ENCODE data around the gene ABCA1. TPM values are rescaled to one million over a fixed set of nuclear protein-coding genes. Genes with fewer than 3 reads are reported as not detected.

Gene ABCA1
- total and polyA plus RNA-seq, 2 of the 4 experiments (the other 2 are of a cell fraction), result 5.8 to 52.2 TPM

- H2AFZ ChIP-seq (replicated peaks; ENCODE audit: low read length, poor library complexity), result no peak overlapping the region
- TF ChIP-seq RAD21 (IDR thresholded peaks at IDR 0.05; ENCODE audit: low read length) (no peak), RFX5 (IDR thresholded peaks at IDR 0.05; ENCODE audit: low read depth, low read length) (no peak), FOS (IDR thresholded peaks at IDR 0.05; ENCODE audit: low read depth, low read length) (no peak), RCOR1 (IDR thresholded peaks at IDR 0.05; ENCODE audit: insufficient replicate concordance, low read length) (no peak), MAZ (IDR thresholded peaks at IDR 0.05; ENCODE audit: borderline replicate concordance, low read depth, low read length) (no peak), CHD1 (IDR thresholded peaks at IDR 0.05; ENCODE audit: low read depth, low read length) (no peak), CEBPB (IDR thresholded peaks at IDR 0.05; ENCODE audit: low read depth, low read length) (no peak), MAFK (IDR thresholded peaks at IDR 0.05; ENCODE audit: low read depth, low read length) (no peak), SMC3 (IDR thresholded peaks at IDR 0.05; ENCODE audit: low read depth, low read length) (no peak)
- TF ChIP-seq, protein P1, sequence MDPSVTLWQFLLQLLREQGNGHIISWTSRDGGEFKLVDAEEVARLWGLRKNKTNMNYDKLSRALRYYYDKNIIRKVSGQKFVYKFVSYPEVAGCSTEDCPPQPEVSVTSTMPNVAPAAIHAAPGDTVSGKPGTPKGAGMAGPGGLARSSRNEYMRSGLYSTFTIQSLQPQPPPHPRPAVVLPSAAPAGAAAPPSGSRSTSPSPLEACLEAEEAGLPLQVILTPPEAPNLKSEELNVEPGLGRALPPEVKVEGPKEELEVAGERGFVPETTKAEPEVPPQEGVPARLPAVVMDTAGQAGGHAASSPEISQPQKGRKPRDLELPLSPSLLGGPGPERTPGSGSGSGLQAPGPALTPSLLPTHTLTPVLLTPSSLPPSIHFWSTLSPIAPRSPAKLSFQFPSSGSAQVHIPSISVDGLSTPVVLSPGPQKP (IDR thresholded peaks at IDR 0.05; ENCODE audit: borderline replicate concordance, low read depth, low read length), result no peak
- H3K9me3 ChIP-seq (ENCODE audit: control insufficient read depth, insufficient read depth, low read length), result no peaks in the 10 kb centered on the region
- no peak overlapping the region for H4K5ac ChIP-seq (ENCODE audit: low read depth, low read length)
- no peak overlapping the region for H2AK5ac ChIP-seq (ENCODE audit: low read depth, low read length)
- no peak overlapping the region for H3K27ac ChIP-seq (ENCODE audit: insufficient read depth, low read length)
- peaks cover 7% of the 10 kb centered on the region for H3K4me1 ChIP-seq (ENCODE audit: control insufficient read depth, insufficient read depth, low read length)
- WGBS, 2 experiments (ENCODE audit: extremely low coverage in 2 of 2, insufficient read length in 1 of 2), result no CpG with 5 or more reads among the region's 2 CpGs
- H4K8ac ChIP-seq (ENCODE audit: low read depth in 2 of 2, low read length in 2 of 2), result 0 out of 4 replicates have a peak overlapping the region, but pooled peaks of 1 of the 2 experiments have one; percentile 25
- H4K20me1 ChIP-seq (ENCODE audit: insufficient read depth, low read length), result no peaks in the 10 kb centered on the region
- intact Hi-C loops (cut with micrococcal nuclease), result no loop called here
- no peak overlapping the region for H3K14ac ChIP-seq (replicated peaks; ENCODE audit: low read depth, low read length)
- peak overlapping the region; percentile 64; the same call in 1 of the 2 replicates for H2BK120ac ChIP-seq (ENCODE audit: low read depth, low read length)
- no TSS peak for BruUV-seq (replicated peaks)
- no peak overlapping the region for H3K56ac ChIP-seq (ENCODE audit: extremely low read depth, insufficient read depth, low read length)
- ATAC-seq (ENCODE audit: low read depth) (no peak), DNase-seq (no peak)
- H3K27me3 ChIP-seq (ENCODE audit: control insufficient read depth, insufficient read depth, low read length), result no peaks in the 10 kb centered on the region
- H3K18ac ChIP-seq (ENCODE audit: low read depth, low read length), result no peak overlapping the region
- in situ Hi-C loops (cut with MboI; ENCODE audit: low sequenced_read_pairs), result no loop called here
- no peak overlapping the region for H4K91ac ChIP-seq (ENCODE audit: insufficient read depth, low read depth, low read length)
- H3K4ac ChIP-seq (ENCODE audit: low read depth, low read length), result peak overlapping the region; percentile 34; the same call in 1 of the 2 replicates
- POLR2A ChIA-PET (ENCODE audit: unreplicated experiment), result no interaction called here
- no peak overlapping the region for H2BK5ac ChIP-seq (ENCODE audit: low read depth, low read length, poor library complexity, severe bottlenecking)
- dilution Hi-C loops (cut with HindIII; ENCODE audit: low sequenced_read_pairs, unreplicated experiment), result no loop called here
- H3K36me3 ChIP-seq (ENCODE audit: control insufficient read depth, insufficient read depth, low read length), result no peaks in the 10 kb centered on the region
- H3K9me1 ChIP-seq (ENCODE audit: insufficient read depth, low read length), result peaks cover 7% of the 10 kb centered on the region
- H2BK20ac ChIP-seq (ENCODE audit: low read depth, low read length), result peak overlapping the region; percentile 67; the same call in 1 of the 2 replicates
- CTCF ChIA-PET, result interaction anchor here (1.6 kb wide), 1 partner anchor 11 kb away, joined by 4 read pairs; no protein-coding TSS in a partner anchor
- no peaks in the 10 kb centered on the region for H3K79me1 ChIP-seq (ENCODE audit: low read depth in 1 of 2, low read length in 2 of 2)
- no peak overlapping the region for H2AK9ac ChIP-seq (replicated peaks; ENCODE audit: low read depth, low read length, poor library complexity)
- H2BK15ac ChIP-seq (ENCODE audit: low read depth, low read length), result peak overlapping the region; percentile 40; the same call in 1 of the 3 replicates
- no peak overlapping the region for H3K4me3 ChIP-seq (ENCODE audit: insufficient read depth, low read depth, low read length)
- no peak overlapping the region for H3K23ac ChIP-seq (ENCODE audit: low read depth, low read length)
- no peak overlapping the region for H3K4me2 ChIP-seq (ENCODE audit: low read depth, low read length)
- no peak overlapping the region for H3K9ac ChIP-seq (ENCODE audit: low read depth, low read length)
Observed at GRCh38 chr9:104960662-104961061, 32.7 kb upstream of the ABCA1 start.
